WI38 (cell line): ENCODE results near the gene PRDM16.

Source experiments
- H3K4me3 ChIP-seq: 2 replicates; pipeline ENCODE4 v1.5.1; 2011; ENCODE audit warnings: low read depth, mild to moderate bottlenecking, control low read depth, low read length
- TF ChIP-seq, protein P1 (sequence below): IDR thresholded peaks from 2 replicates; pipeline ENCODE4 v1.5.1; 2012; ENCODE audit warnings: low read depth, mild to moderate bottlenecking, control low read depth, low read length

The PRDM16 gene

DNA sequence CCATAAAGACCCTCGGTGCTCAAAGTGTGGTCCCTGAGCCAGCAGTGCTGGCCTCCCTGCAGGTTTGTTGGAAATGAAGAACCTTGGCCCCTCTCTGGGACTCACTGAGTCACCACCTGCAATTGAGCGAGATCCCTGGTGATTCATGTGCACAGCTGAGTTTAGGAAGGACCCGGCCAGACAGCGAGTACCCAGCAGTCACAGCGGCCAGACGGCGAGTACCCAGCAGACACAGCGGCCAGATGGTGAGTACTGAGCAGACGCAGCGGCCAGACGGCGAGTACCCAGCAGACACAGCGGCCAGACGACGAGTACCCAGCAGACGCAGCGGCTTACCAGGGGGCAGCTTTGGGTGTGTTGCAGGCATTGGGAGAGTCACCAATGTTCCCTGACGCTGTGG, 123.8 kb downstream of the PRDM16 start:
- no peak overlapping the region for H3K4me3 ChIP-seq
- TF ChIP-seq, protein P1, sequence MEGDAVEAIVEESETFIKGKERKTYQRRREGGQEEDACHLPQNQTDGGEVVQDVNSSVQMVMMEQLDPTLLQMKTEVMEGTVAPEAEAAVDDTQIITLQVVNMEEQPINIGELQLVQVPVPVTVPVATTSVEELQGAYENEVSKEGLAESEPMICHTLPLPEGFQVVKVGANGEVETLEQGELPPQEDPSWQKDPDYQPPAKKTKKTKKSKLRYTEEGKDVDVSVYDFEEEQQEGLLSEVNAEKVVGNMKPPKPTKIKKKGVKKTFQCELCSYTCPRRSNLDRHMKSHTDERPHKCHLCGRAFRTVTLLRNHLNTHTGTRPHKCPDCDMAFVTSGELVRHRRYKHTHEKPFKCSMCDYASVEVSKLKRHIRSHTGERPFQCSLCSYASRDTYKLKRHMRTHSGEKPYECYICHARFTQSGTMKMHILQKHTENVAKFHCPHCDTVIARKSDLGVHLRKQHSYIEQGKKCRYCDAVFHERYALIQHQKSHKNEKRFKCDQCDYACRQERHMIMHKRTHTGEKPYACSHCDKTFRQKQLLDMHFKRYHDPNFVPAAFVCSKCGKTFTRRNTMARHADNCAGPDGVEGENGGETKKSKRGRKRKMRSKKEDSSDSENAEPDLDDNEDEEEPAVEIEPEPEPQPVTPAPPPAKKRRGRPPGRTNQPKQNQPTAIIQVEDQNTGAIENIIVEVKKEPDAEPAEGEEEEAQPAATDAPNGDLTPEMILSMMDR: no peak

DNA sequence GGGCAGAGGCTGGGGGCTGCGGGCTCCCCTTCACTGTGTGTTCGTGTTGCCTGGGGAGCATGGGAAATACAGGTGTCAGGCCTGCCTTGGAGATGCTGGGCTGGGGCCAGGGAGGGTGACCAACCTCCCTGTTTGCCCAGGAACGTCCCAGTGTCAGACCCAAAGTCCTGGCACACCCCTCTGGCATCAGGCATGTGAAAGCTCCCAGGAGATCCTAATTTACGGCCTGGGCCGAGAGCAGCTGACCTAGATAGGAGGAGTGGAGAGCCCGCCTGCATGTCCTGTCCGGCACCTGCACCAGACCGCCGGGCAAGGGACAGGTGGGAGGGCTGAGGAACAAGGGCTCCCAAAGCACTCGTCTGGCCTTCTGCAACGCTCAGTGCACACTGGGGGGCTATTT, 124.8 kb downstream of the PRDM16 start:
- no peak overlapping the region for H3K4me3 ChIP-seq
- TF ChIP-seq, protein P1: no peak

DNA sequence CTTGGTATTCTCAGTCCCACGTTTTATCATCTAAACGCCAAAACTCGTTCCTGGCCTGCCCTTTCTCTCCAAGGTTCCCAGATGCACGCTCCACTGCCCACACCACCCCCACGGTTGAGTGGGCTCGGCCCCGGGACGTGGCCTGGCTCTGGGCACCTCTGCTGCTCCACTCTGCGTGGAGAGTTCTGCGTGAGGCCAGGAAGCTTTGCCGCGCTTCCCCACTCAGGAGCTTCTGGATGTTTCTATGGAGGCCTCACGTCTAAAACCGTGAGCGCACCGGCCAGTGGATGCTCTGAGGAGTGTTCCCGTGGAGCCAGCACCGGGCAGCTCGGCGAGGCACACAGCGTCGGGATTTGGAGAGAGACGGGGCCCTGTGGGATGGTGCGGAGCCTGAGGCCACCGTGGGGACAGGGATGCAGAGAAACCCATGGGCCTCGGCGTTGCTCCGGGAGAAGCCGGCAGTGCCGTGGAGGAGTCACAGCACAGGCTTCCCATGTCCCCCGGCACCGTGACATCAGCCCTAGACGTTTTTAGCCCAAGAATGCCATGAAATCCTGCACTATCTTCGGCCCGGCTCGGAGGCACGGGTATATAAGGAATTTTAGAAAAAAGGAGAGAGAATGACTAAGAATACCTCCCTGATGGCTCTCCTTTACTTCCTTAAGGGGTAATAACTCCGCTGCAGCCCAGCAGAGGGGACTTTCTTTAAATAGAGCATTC, 125.9 kb downstream of the PRDM16 start:
- H3K4me3 ChIP-seq: no peak overlapping the region
- TF ChIP-seq, protein P1: no peak

DNA sequence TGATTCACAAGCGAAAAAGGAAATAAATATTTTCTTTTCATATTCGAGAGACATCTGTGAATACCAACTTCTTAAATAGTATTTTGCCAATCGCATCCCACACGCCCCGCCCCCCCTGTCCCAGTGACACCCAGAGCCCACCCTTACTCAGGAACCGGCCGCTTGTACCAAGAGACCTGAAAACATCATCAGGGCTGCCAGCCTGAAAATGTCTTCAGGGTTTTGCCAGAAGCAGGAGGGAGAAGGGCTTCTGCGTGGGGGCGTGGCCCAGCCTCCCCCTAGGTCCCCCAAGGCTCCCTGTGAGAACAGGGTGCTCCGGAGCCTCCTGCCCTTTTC, 126.4 kb downstream of the PRDM16 start:
- TF ChIP-seq, protein P1: no peak

DNA sequence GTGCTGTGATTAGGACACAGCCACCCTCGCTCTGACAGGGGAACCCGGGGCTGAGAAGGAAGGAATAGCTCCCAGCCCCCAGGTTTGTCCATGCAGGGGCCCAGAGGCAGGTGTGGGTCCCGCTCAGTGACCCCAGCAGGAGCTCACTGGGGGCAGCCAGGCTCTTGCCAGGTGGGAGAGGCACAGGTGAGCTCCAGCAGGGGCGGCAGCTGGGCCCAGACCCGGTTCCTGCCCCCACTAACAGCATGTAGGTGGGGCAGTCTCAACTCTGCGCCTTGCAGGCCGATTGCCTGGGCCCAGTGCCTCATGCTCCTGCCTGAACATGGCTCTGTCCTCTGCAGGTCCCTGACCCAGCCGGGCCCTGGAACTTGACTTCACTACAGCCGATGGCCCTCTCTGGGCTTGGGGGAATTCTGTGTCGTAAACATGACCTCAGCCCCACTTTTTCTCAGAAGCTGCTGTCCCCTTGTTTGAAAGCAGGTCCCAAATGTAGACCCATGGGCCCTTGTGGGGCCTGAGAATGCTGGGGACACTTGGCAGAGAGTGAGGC, 127.0 kb downstream of the PRDM16 start:
- TF ChIP-seq, protein P1: no peak
- no peak overlapping the region for H3K4me3 ChIP-seq

More for the DNA sequence above, 126.4 kb downstream of the PRDM16 start:
- no peak overlapping the region for H3K4me3 ChIP-seq

DNA sequence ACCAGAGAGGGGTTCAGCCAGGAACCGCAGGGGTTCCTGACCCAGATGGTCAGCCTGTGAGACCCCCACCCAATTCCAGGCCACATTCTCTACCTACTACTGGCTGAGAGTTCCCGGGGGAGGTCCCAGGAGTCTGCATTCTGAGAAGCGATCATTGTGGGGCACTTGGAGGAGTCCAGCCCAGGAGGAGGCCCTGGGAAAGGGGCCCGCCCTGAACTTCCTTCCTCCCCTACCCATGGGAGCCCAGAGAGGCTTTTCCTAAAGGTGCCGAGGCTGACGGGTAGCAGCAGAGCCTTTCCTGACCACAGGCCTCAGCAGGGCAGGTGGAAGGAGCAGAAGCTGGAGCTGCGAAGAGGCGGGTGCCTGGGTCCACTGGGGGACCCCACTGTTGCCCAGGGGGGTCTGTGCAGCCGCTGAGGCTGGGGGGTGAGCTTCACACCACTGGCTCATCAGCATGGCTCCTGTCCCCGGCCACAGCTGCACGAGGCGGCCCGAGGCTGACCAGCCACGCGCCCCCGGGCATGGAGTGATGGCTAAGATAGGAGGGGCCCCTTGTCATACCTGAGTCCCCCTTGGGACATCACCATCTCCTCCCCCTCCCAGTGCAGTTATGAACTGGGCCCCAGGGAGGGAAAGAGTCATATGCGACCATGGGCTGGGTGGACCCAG, 127.7 kb downstream of the PRDM16 start:
- TF ChIP-seq, protein P1: no peak
- H3K4me3 ChIP-seq: no peak overlapping the region

DNA sequence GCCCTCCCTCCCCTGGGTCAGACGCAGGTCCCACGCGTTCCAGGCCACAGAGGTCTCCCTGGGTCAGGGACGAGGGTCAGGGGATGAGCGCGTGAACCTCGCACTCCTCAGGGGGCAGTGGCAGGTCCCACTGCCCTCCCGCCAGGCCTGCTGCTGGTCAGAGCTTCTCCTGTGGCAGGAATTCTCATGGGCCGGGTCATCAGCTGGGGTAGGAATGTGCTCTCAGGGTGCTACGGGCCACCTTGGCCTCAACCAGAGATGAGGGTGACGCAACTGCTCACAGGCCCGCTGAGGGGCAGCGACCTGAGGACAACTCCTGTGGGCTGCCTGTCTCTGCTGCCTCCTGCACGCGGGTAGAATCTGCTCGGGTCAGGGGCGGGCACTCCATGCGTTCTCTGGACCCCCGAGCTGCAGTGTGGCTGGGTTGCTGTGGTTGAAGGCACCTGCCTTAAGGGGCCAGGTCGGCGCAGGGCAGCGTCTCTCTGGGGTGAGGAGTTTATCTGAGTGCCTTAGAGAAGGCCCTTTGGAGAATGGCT, 128.8 kb downstream of the PRDM16 start:
- H3K4me3 ChIP-seq: no peak overlapping the region
- TF ChIP-seq, protein P1: no peak
